A673 (cell line): Measurements from ENCODE around the gene NTN1.

Source experiments
- CTCF ChIP-seq: fragments of 300-800, 200-600 bp; sonication (generic); conservative IDR thresholded peaks from 2 replicates; pipeline ENCODE4 v1.5.1; 2017; ENCODE audit warnings: low read depth, mild to moderate bottlenecking, antibody characterized with exemption, low read length, moderate library complexity, mixed read lengths
- EZH2 ChIP-seq: fragments of 200-600 bp; sonication (generic); IDR thresholded peaks from 2 replicates; pipeline ENCODE4 v1.6.1; 2017; ENCODE audit warnings: borderline replicate concordance, low read depth, mild to moderate bottlenecking, mixed read lengths, antibody characterized with exemption, low read length; ENCODE audit not compliant: poor library complexity, severe bottlenecking

GRCh38 chr17:9170336-9170735, 149.0 kb downstream of the NTN1 start:
- TF ChIP-seq CTCF (no peak), EZH2 (no peak)
